Keratinocyte (primary cell): ENCODE data around the gene CISH. TPM values are rescaled to one million over a fixed set of nuclear protein-coding genes. Genes with fewer than 3 reads are reported as not detected.

Experiments
- DNase-seq: peaks from one replicate; pipeline ENCODE4 v3.0.0-alpha.2; 2011; ENCODE audit warnings: low read depth, missing footprints, low spot score
- FAIRE-seq: peaks from 2 replicates; lab custom pipeline; 2011; peaks lifted over from hg19 to GRCh38; lab: Jason Lieb, UNC
- H2AFZ ChIP-seq: 2 replicates; pipeline ENCODE4 v1.6.0; 2012; ENCODE audit warnings: low read length, control low read depth, inconsistent platforms; ENCODE audit not compliant: control insufficient read depth
- H3K27ac ChIP-seq: 2 replicates; pipeline ENCODE4 v1.5.1; 2011; ENCODE audit warnings: low read length; ENCODE audit not compliant: control insufficient read depth, insufficient read depth
- H3K27me3 ChIP-seq: 3 replicates; pipeline ENCODE4 v1.6.0; 2011; ENCODE audit warnings: low read length; ENCODE audit not compliant: control insufficient read depth, insufficient read depth; ENCODE audit errors: extremely low read depth
- H3K36me3 ChIP-seq, 2 experiments: 2 replicates in 1 of 2; 3 replicates in 1 of 2; pipeline ENCODE4 v1.5.1; 2011; ENCODE audit warnings: low read length in 2 of 2, mild to moderate bottlenecking in 1 of 2; ENCODE audit not compliant: control insufficient read depth in 2 of 2, insufficient read depth in 2 of 2; ENCODE audit errors: extremely low read depth in 1 of 2
- H3K4me1 ChIP-seq: 3 replicates; pipeline ENCODE4 v1.5.1; 2011; ENCODE audit warnings: low read length; ENCODE audit not compliant: control insufficient read depth, insufficient read depth; ENCODE audit errors: extremely low read depth
- H3K4me2 ChIP-seq: 3 replicates; pipeline ENCODE4 v1.6.0; 2011; ENCODE audit warnings: low read depth, low read length; ENCODE audit not compliant: control insufficient read depth, insufficient read depth; ENCODE audit errors: extremely low read depth
- H3K4me3 ChIP-seq, 3 experiments: fragments of 200-600 bp in 1 of 3; sonication (generic) in 1 of 3; 2 replicates in 2 of 3; 3 replicates in 1 of 3; pipeline ENCODE4 v1.5.1; 2011 to 2016; ENCODE audit warnings: low read length in 3 of 3, mild to moderate bottlenecking in 3 of 3, control low read depth in 2 of 3, inconsistent platforms in 1 of 3, low read depth in 1 of 3, mixed read lengths in 1 of 3, mixed run types in 1 of 3, moderate library complexity in 1 of 3; ENCODE audit not compliant: control insufficient read depth in 2 of 3, insufficient read depth in 2 of 3; ENCODE audit errors: extremely low read depth in 1 of 3
- H3K79me2 ChIP-seq: 2 replicates; pipeline ENCODE4 v1.6.0; 2012; ENCODE audit warnings: low read length; ENCODE audit not compliant: control insufficient read depth, insufficient read depth
- H3K9ac ChIP-seq: 3 replicates; pipeline ENCODE4 v1.6.0; 2011; ENCODE audit warnings: low read length; ENCODE audit not compliant: control insufficient read depth, insufficient read depth; ENCODE audit errors: extremely low read depth
- H3K9me1 ChIP-seq: 3 replicates; pipeline ENCODE4 v1.6.0; 2011; ENCODE audit warnings: low read length; ENCODE audit not compliant: control insufficient read depth, insufficient read depth; ENCODE audit errors: extremely low read depth
- H3K9me3 ChIP-seq: 2 replicates; pipeline ENCODE4 v1.5.1; 2012; ENCODE audit warnings: low read depth, low read length; ENCODE audit not compliant: control insufficient read depth
- H4K20me1 ChIP-seq: 3 replicates; pipeline ENCODE4 v1.6.0; 2011; ENCODE audit warnings: low read length; ENCODE audit not compliant: control insufficient read depth, insufficient read depth; ENCODE audit errors: extremely low read depth
- CTCF ChIP-seq, 3 experiments: IDR thresholded peaks in 1 of 3; conservative IDR thresholded peaks in 1 of 3; optimal IDR thresholded peaks in 1 of 3; 2 replicates in 2 of 3; 3 replicates in 1 of 3; pipeline versions ENCODE3 to v1.5.1; 2011; ENCODE audit warnings: low read length in 3 of 3, mild to moderate bottlenecking in 3 of 3, moderate library complexity in 2 of 3, control low read depth in 1 of 3, inconsistent platforms in 1 of 3; ENCODE audit not compliant: insufficient read depth in 2 of 3; ENCODE audit errors: extremely low read depth in 1 of 3
- EZH2 ChIP-seq: IDR thresholded peaks from one replicate; pipeline ENCODE4 v1.6.1; 2012; ENCODE audit warnings: inconsistent platforms, mild to moderate bottlenecking, low read length, moderate library complexity
- dilution Hi-C: fragments of 300-500 bp; cut with MboI; formaldehyde crosslinking; loops from one replicate; pipeline ENCODE4 v1.7.0; 2020; ENCODE audit warnings: low sequenced_read_pairs; ENCODE audit not compliant: extremely low pct_ligation_motif_present
- polyA plus RNA-seq, 5 experiments: library from polyadenylated mRNA; depleted of rRNA in 3 of 5; stranded (reverse) in 3 of 5; stranded (forward) in 1 of 5; unstranded in 1 of 5; fragments of >200 nt; gene quantifications; 1 replicate in 1 of 5; 2 replicates in 3 of 5; 3 replicates in 1 of 5; pipeline versions ENCODE4 v1.2.1 to v1.2.3, GENCODE V29; 2011 to 2012; ENCODE audit warnings: missing spikeins in 2 of 5, low read depth in 1 of 5, low replicate concordance in 1 of 5

CISH gene
- polyA plus RNA-seq, 1 donor (not counting 4 experiments of a cell fraction or from before 2014, with no cell fraction given): 1.8 TPM

DNA sequence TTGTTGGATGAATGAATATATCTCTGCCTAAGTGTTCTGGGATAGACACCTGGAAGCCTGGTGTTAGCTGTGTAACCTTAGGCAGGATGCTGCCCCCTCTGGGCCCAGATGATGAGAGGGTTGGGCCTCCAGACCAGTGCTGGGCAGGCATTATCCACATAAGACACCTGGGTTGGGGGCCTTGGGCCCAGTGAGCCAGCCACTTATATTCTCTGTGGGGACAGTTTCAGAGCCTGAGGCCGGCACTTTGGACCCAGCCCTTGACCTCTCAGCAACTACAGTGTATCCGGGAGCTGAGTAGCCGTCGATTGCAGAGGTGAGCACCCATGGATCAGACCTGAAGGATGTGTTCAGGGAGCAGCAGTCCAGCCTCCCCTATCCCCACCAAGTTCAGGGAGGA is 40.1 kb downstream of the CISH start:
- Histone ChIP-seq H3K27me3 (no peaks in the 10 kb centered on the region), H3K9me1 (no peaks in the 10 kb centered on the region), H3K27ac (no peak overlapping the region), H3K4me3 (no peak overlapping the region), H3K9me3 (no peaks in the 10 kb centered on the region), H3K9ac (no peak overlapping the region), H3K4me2 (no peak overlapping the region), H3K36me3 (peaks cover 9 to 12% of the 10 kb centered on the region in 2 experiments), H2AFZ (no peak overlapping the region), H4K20me1 (no peaks in the 10 kb centered on the region), H3K79me2 (peaks cover 7% of the 10 kb centered on the region), H3K4me1 (peaks cover 25% of the 10 kb centered on the region)
- no peak for FAIRE-seq
- no peak for TF ChIP-seq CTCF (optimal IDR thresholded peaks at IDR 0.05 in 1 of 3, IDR thresholded peaks at IDR 0.05 in 1 of 3, conservative IDR thresholded peaks at IDR 0.05 in 1 of 3; ENCODE audit: extremely low read depth in 1 of 3, insufficient read depth in 2 of 3, low read length in 3 of 3)
- no peak for TF ChIP-seq EZH2
- dilution Hi-C loops: no loop called here
- no peak for DNase-seq

DNA sequence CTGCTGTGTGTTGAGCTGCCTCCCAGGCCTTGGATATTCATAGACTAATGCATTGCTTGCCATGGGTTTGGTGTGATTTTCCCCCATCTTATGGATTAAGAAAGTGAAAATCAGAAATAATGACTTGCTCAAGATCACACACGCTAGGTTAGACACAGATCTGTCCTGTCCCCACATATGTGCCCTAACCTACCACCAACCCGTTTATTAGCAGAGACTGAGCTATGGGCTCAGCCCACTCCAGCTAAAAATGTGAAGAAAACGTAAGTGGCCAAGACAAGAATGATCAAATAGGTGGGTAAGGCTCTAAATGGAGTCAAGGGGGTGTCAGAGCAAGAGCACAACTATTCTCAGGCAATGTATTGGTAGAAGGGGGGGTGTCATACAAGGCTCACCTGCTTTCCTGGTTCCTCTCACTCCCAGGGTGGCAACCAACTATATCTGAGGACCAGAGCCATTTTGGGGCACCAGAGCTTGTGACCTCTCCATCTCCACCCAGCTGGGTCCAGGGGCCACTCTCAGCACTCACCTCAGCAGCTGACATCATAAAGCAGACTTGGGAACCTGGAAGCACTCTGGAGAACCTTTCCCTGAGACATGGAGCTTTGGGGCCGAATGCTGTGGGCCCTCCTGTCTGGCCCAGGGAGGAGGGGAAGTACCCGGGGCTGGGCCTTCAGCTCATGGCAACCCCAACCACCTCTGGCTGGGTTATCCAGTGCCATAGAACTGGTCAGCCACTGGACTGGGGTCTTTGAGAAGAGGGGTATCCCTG is 40.9 kb downstream of the CISH start:
- H3K4me1 ChIP-seq: peaks cover 23% of the 10 kb centered on the region
- FAIRE-seq: no peak

More for the DNA sequence above, 40.9 kb downstream of the CISH start:
- H3K27ac ChIP-seq: no peak overlapping the region
- no peak overlapping the region for H2AFZ ChIP-seq
- dilution Hi-C loops: no loop called here
- peak overlapping the region in 2 of 3 experiments; percentile 53 to 96 for H3K4me3 ChIP-seq
- no peak for TF ChIP-seq EZH2
- no peak for TF ChIP-seq CTCF (optimal IDR thresholded peaks at IDR 0.05 in 1 of 3, IDR thresholded peaks at IDR 0.05 in 1 of 3, conservative IDR thresholded peaks at IDR 0.05 in 1 of 3; ENCODE audit: extremely low read depth in 1 of 3, insufficient read depth in 2 of 3, low read length in 3 of 3)
- no peaks in the 10 kb centered on the region for H3K9me1 ChIP-seq
- no peaks in the 10 kb centered on the region for H3K9me3 ChIP-seq
- peaks cover 9 to 12% of the 10 kb centered on the region in 2 experiments for H3K36me3 ChIP-seq
- peak overlapping the region; percentile 90 for H3K4me2 ChIP-seq
- peaks cover 7% of the 10 kb centered on the region for H3K79me2 ChIP-seq
- H3K27me3 ChIP-seq: no peaks in the 10 kb centered on the region
- H3K9ac ChIP-seq: no peak overlapping the region
- no peaks in the 10 kb centered on the region for H4K20me1 ChIP-seq
- DNase-seq: no peak
